Astrocyte (in vitro differentiated cells and primary cell): ENCODE data around the gene RNPS1. TPM values are rescaled to one million over a fixed set of nuclear protein-coding genes. Genes with fewer than 3 reads are reported as not detected.

Experiments used
- DNase-seq: peaks from one replicate; pipeline ENCODE4 v3.0.0-alpha.2; 2010; ENCODE audit warnings: low read depth
- FAIRE-seq: peaks from 2 replicates; lab custom pipeline; 2011; peaks lifted over from hg19 to GRCh38; lab: Jason Lieb, UNC
- H2AFZ ChIP-seq: 2 replicates; pipeline ENCODE4 v1.6.0; 2012; ENCODE audit warnings: low read depth, low read length, inconsistent platforms
- H3K27ac ChIP-seq: 2 replicates; pipeline ENCODE4 v1.5.1; 2011; ENCODE audit warnings: low read depth, low read length, inconsistent platforms
- H3K27me3 ChIP-seq: 2 replicates; pipeline ENCODE4 v1.6.0; 2011; ENCODE audit warnings: low read length, inconsistent platforms; ENCODE audit not compliant: insufficient read depth
- H3K36me3 ChIP-seq: 2 replicates; pipeline ENCODE4 v1.5.1; 2011; ENCODE audit warnings: low read length, inconsistent platforms; ENCODE audit not compliant: insufficient read depth
- H3K4me1 ChIP-seq: 2 replicates; pipeline ENCODE4 v1.5.1; 2011; ENCODE audit warnings: low read length, inconsistent platforms; ENCODE audit not compliant: insufficient read depth
- H3K4me2 ChIP-seq: 2 replicates; pipeline ENCODE4 v1.6.0; 2012; ENCODE audit warnings: low read length, inconsistent platforms
- H3K4me3 ChIP-seq: 2 replicates; pipeline ENCODE4 v1.5.1; 2011; ENCODE audit warnings: low read depth, mild to moderate bottlenecking, low read length, inconsistent platforms; ENCODE audit not compliant: insufficient read depth
- H3K79me2 ChIP-seq: 2 replicates; pipeline ENCODE4 v1.6.0; 2012; ENCODE audit warnings: mild to moderate bottlenecking, low read length, inconsistent platforms; ENCODE audit not compliant: insufficient read depth
- H3K9ac ChIP-seq: 2 replicates; pipeline ENCODE4 v1.6.0; 2012; ENCODE audit warnings: mild to moderate bottlenecking, low read length, inconsistent platforms
- H3K9me3 ChIP-seq: 2 replicates; pipeline ENCODE4 v1.5.1; 2012; ENCODE audit warnings: low read depth, mild to moderate bottlenecking, low read length, inconsistent platforms; ENCODE audit not compliant: insufficient read depth
- H4K20me1 ChIP-seq: 2 replicates; pipeline ENCODE4 v1.6.0; 2012; ENCODE audit warnings: low read length, inconsistent platforms; ENCODE audit not compliant: insufficient read depth
- H3K27ac Mint-ChIP-seq: one replicate; pipeline ENCODE4 v1.8.0; 2021; ENCODE audit warnings: mild to moderate bottlenecking, mixed read lengths; ENCODE audit not compliant: unreplicated experiment
- H3K27me3 Mint-ChIP-seq: one replicate; pipeline ENCODE4 v1.8.0; 2021; ENCODE audit warnings: low read depth, mixed read lengths; ENCODE audit not compliant: unreplicated experiment
- H3K36me3 Mint-ChIP-seq: one replicate; pipeline ENCODE4 v1.8.0; 2021; ENCODE audit warnings: low read depth, mixed read lengths; ENCODE audit not compliant: unreplicated experiment
- H3K4me1 Mint-ChIP-seq: one replicate; pipeline ENCODE4 v1.8.0; 2021; ENCODE audit warnings: low read depth, mixed read lengths; ENCODE audit not compliant: unreplicated experiment
- H3K4me3 Mint-ChIP-seq: one replicate; pipeline ENCODE4 v1.8.0; 2021; ENCODE audit warnings: mild to moderate bottlenecking, moderate library complexity, mixed read lengths; ENCODE audit not compliant: unreplicated experiment
- H3K9me3 Mint-ChIP-seq: one replicate; pipeline ENCODE4 v1.8.0; 2021; ENCODE audit warnings: mild to moderate bottlenecking, mixed read lengths; ENCODE audit not compliant: unreplicated experiment
- CTCF ChIP-seq: IDR thresholded peaks from 2 replicates; pipeline ENCODE4 v1.5.1; 2011; ENCODE audit warnings: low read depth, mild to moderate bottlenecking, inconsistent platforms, low read length, moderate library complexity; ENCODE audit not compliant: insufficient read depth
- EZH2 ChIP-seq: IDR thresholded peaks from 2 replicates; pipeline ENCODE4 v1.6.1; 2012; ENCODE audit warnings: mild to moderate bottlenecking, low read length, inconsistent platforms; ENCODE audit not compliant: insufficient read depth
- total RNA-seq: library from RNA; stranded (reverse); gene quantifications from 2 replicates; pipeline ENCODE4 v1.2.1, GENCODE V29; 2021

The RNPS1 gene
- total RNA-seq, 1 donor from 2014 or later = 209 TPM

- no peak for FAIRE-seq
These were observed 9.7 kb upstream of the RNPS1 start for GRCh38 chr16:2277466-2278271.

GRCh38 chr16:2276368-2277195, 8.7 kb upstream of the RNPS1 start:
- Mint-ChIP-seq H3K4me3 (no peak overlapping the region), H3K9me3 (no peaks in the 10 kb centered on the region), H3K4me1 (no peaks in the 10 kb centered on the region), H3K27me3 (peaks cover 11% of the 10 kb centered on the region), H3K36me3 (peaks cover 6% of the 10 kb centered on the region), H3K27ac (no peak overlapping the region)
- DNase-seq (no peak), FAIRE-seq (no peak)
- Histone ChIP-seq H3K9ac (no peak overlapping the region), H3K36me3 (no peaks in the 10 kb centered on the region), H3K27ac (no peak overlapping the region), H3K4me3 (no peak overlapping the region), H3K27me3 (peaks cover 3% of the 10 kb centered on the region), H4K20me1 (peaks cover 8% of the 10 kb centered on the region), H3K79me2 (no peaks in the 10 kb centered on the region), H3K4me2 (no peak overlapping the region), H3K9me3 (no peaks in the 10 kb centered on the region), H3K4me1 (no peaks in the 10 kb centered on the region), H2AFZ (no peak overlapping the region)
- no peak for TF ChIP-seq EZH2
- no peak for TF ChIP-seq CTCF

More at GRCh38 chr16:2277466-2278271, 9.7 kb upstream of the RNPS1 start:
- no peak overlapping the region for H3K4me2 ChIP-seq
- H3K79me2 ChIP-seq = no peaks in the 10 kb centered on the region
- H3K4me3 ChIP-seq = no peak overlapping the region
- H3K27ac ChIP-seq = no peak overlapping the region
- H3K9ac ChIP-seq = no peak overlapping the region
- TF ChIP-seq CTCF (no peak), EZH2 (no peak)
- H3K36me3 ChIP-seq = no peaks in the 10 kb centered on the region
- Mint-ChIP-seq H3K4me1 (no peaks in the 10 kb centered on the region), H3K36me3 (peaks cover 4% of the 10 kb centered on the region), H3K4me3 (no peak overlapping the region), H3K27ac (no peak overlapping the region), H3K9me3 (no peaks in the 10 kb centered on the region), H3K27me3 (peaks cover 13% of the 10 kb centered on the region)
- DNase-seq = no peak
- no peak overlapping the region for H2AFZ ChIP-seq
- H3K27me3 ChIP-seq = peaks cover 3% of the 10 kb centered on the region
- no peaks in the 10 kb centered on the region for H3K4me1 ChIP-seq
- H3K9me3 ChIP-seq = no peaks in the 10 kb centered on the region
- H4K20me1 ChIP-seq = peaks cover under 1% of the 10 kb centered on the region
